ENCODE results near the gene SLC30A9.

DNA sequence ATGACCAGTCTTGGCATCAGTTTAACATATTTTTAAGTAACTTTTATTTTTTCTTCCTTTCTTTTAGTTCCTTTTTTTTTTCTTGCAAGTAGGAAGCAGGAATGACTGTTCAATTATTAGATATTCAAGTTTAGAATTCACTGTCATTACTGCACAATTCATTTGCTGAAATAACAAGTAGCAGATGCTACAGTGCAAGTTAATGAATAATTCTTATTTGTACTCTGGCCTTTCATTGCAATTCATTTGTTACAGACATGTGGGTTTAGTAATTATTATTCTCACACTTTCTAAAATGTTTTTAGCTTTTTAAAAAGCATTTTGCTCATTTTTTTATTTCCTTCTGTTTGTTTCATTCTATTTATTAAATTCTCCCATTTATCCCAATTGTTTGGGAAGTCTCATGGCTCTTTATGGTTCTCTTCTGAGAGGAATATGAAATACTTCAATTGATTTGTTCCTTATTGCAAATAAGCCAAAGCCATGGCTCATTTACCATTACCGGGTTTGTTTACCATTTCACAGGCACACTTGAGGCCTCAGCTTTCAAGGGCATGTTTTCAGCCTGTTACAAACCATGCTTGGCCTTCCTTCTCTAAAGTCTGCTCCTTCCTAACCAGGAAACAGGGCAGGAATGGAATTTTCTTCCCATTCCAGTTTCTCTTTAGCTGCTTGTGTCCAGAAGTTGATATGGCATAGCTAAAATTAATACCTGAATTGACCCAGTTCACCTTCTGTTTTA is 13.4 kb upstream of the SLC30A9 start:
- TF ChIP-seq, protein P1, sequence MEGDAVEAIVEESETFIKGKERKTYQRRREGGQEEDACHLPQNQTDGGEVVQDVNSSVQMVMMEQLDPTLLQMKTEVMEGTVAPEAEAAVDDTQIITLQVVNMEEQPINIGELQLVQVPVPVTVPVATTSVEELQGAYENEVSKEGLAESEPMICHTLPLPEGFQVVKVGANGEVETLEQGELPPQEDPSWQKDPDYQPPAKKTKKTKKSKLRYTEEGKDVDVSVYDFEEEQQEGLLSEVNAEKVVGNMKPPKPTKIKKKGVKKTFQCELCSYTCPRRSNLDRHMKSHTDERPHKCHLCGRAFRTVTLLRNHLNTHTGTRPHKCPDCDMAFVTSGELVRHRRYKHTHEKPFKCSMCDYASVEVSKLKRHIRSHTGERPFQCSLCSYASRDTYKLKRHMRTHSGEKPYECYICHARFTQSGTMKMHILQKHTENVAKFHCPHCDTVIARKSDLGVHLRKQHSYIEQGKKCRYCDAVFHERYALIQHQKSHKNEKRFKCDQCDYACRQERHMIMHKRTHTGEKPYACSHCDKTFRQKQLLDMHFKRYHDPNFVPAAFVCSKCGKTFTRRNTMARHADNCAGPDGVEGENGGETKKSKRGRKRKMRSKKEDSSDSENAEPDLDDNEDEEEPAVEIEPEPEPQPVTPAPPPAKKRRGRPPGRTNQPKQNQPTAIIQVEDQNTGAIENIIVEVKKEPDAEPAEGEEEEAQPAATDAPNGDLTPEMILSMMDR (IDR thresholded peaks at IDR 0.05), result no peak
- TF ChIP-seq EZH2 (IDR thresholded peaks at IDR 0.05), result no peak

Measured in neural progenitor cell (in vitro differentiated cells).